Tibial artery (tissue), 4 donors: Measurements from ENCODE around the gene SETX.

Experiments used
- DNase-seq, 2 donors: peaks; one replicate each; pipeline ENCODE4 v3.0.0-alpha.2; 2019
- H3K27ac ChIP-seq, 2 donors: fragments of 200-600 bp; sonication (generic) in 1 of 2; 1 replicate in 1 of 2; 2 replicates in 1 of 2; pipeline ENCODE4 v1.5.1; 2018 to 2019; ENCODE audit warnings: mild to moderate bottlenecking in 1 of 2
- H3K27me3 ChIP-seq, 2 donors: fragments of 200-600 bp; sonication (generic) in 1 of 2; one replicate each; pipeline versions ENCODE4 v1.5.1 to v1.6.0; 2016 to 2019
- H3K36me3 ChIP-seq, 3 donors: fragments of 200-600 bp; sonication (generic) in 2 of 3; one replicate each; pipeline ENCODE4 v1.5.1; 2016 to 2019; ENCODE audit warnings: mild to moderate bottlenecking in 2 of 3
- H3K4me1 ChIP-seq, 4 donors: fragments of 200-600 bp; sonication (generic) in 2 of 4; 1 replicate in 3 of 4; 2 replicates in 1 of 4; pipeline ENCODE4 v1.5.1; 2016 to 2019
- H3K4me3 ChIP-seq, 2 donors: fragments of 200-600 bp; sonication (generic) in 1 of 2; 1 replicate in 1 of 2; 2 replicates in 1 of 2; pipeline ENCODE4 v1.5.1; 2018 to 2019; ENCODE audit warnings: mild to moderate bottlenecking in 2 of 2
- H3K9me3 ChIP-seq, 3 donors: fragments of 200-600 bp; sonication (generic) in 1 of 3; one replicate each; pipeline ENCODE4 v1.5.1; 2016 to 2019
- intact Hi-C: fragments of 100-400 bp; cut with DNase I; formaldehyde crosslinking; loops from one replicate; pipeline ENCODE4 v1.15.0; 2023; ENCODE audit warnings: low total_unique reads
- TF ChIP-seq, protein P1 (sequence below), 2 experiments: fragments of 200-600 bp in 1 of 2; fragments of 450-650 bp in 1 of 2; IDR thresholded peaks; one replicate each; pipeline ENCODE4 v1.5.1; 2017 to 2019; ENCODE audit warnings: antibody characterized with exemption in 2 of 2, mild to moderate bottlenecking in 1 of 2, moderate library complexity in 1 of 2

The SETX gene

DNA sequence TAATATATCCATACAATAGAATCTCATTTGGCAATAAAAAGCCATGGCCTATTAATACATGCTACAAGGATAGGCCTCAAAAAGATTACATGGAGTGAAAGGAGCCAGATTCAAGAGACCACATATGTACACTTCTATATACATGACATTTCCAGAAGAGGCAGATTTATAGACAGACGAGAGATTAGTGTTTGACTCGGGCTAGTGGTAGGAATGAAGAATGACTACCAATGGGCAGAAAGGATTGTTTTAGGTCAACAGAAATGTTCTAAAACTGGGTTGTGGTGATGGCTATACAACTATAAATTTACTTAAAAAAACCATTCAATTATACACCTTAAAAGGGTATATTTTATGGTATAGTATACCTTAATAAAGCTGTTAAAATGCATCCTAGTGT, 41.9 kb downstream of the SETX start:
- DNase-seq = no peak
- intact Hi-C loops = no loop called here
- H3K36me3 ChIP-seq = peaks cover 34 to 63% (median 37%) of the 10 kb centered on the region in 3 donors
- H3K4me1 ChIP-seq = no peaks in the 10 kb centered on the region
- H3K27me3 ChIP-seq = no peaks in the 10 kb centered on the region
- no peaks in the 10 kb centered on the region for H3K9me3 ChIP-seq
- TF ChIP-seq, protein P1, sequence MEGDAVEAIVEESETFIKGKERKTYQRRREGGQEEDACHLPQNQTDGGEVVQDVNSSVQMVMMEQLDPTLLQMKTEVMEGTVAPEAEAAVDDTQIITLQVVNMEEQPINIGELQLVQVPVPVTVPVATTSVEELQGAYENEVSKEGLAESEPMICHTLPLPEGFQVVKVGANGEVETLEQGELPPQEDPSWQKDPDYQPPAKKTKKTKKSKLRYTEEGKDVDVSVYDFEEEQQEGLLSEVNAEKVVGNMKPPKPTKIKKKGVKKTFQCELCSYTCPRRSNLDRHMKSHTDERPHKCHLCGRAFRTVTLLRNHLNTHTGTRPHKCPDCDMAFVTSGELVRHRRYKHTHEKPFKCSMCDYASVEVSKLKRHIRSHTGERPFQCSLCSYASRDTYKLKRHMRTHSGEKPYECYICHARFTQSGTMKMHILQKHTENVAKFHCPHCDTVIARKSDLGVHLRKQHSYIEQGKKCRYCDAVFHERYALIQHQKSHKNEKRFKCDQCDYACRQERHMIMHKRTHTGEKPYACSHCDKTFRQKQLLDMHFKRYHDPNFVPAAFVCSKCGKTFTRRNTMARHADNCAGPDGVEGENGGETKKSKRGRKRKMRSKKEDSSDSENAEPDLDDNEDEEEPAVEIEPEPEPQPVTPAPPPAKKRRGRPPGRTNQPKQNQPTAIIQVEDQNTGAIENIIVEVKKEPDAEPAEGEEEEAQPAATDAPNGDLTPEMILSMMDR (IDR thresholded peaks at IDR 0.05) = no peak
- no peak overlapping the region for H3K27ac ChIP-seq
- H3K4me3 ChIP-seq = no peak overlapping the region

DNA sequence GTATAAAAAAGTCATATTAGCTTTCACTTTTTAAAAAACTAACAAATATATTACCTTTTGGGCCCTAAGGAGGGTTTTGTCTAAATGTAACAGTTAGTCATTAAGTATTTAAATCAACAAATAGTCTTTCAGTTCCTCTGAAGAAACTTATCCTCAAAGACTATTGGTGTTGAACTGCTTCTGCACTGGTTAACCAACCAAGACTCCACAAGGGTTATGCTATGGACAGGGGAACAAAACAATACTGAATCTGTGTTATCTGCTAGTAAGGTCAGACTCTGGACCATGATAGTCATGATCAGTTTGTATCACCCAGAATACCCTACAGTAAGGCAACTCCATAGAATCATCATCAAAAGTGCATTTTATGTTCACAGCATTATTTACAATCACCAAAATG, 42.4 kb downstream of the SETX start:
- peaks cover 39 to 65% (median 41%) of the 10 kb centered on the region in 3 donors for H3K36me3 ChIP-seq
- no peak for DNase-seq
- intact Hi-C loops = no loop called here
- no peak overlapping the region for H3K27ac ChIP-seq
- TF ChIP-seq, protein P1 (IDR thresholded peaks at IDR 0.05) = no peak
- H3K9me3 ChIP-seq = no peaks in the 10 kb centered on the region
- no peaks in the 10 kb centered on the region for H3K27me3 ChIP-seq
- no peak overlapping the region for H3K4me3 ChIP-seq
- no peaks in the 10 kb centered on the region for H3K4me1 ChIP-seq

DNA sequence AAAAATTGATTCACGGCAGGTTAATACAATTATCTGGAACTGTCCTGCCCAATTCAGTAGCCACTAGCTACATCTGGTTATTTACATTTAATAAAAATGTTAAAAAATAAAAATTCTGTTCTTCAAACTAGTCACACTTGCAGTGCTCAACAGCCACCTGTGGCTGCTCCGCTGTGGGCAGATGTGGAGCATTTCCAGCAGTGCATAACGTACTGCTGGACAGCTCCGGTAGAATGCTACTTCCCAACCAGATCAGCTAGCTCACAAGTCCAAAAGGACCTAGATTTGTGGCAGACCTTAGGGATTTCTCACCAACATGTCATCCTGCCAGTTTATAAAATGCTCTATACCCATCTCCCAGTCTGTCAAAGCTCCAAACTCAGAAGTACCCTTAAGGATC, 42.8 kb downstream of the SETX start:
- DNase-seq = no peak
- H3K27me3 ChIP-seq = no peaks in the 10 kb centered on the region
- H3K27ac ChIP-seq = no peak overlapping the region
- H3K9me3 ChIP-seq = no peaks in the 10 kb centered on the region
- intact Hi-C loops = no loop called here
- H3K36me3 ChIP-seq = peaks cover 40 to 65% (median 44%) of the 10 kb centered on the region in 3 donors
- no peak overlapping the region for H3K4me3 ChIP-seq
- H3K4me1 ChIP-seq = no peaks in the 10 kb centered on the region
- TF ChIP-seq, protein P1 (IDR thresholded peaks at IDR 0.05) = no peak

DNA sequence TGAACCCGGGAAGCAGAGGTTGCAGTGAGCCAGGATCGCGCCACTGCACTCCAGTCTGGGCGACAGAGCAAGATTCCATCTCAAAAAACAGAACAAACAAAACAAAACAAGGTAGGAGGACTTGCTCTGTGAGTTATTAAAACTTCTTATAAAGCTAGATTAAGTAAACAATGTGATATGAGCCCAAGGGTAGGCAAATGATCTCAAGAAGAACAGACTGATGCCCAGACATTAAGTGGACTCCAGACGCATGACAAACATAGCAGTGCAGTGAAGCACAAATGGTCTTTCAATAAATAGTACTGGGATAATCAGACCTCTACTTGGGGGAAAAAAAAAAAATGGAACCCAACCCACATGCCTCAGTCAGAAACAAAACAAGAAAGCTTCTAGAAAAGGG, 45.7 kb downstream of the SETX start:
- DNase-seq = no peak
- H3K4me1 ChIP-seq = no peaks in the 10 kb centered on the region
- intact Hi-C loops = no loop called here
- H3K36me3 ChIP-seq = peaks cover 44 to 83% (median 52%) of the 10 kb centered on the region in 3 donors
- no peak overlapping the region for H3K4me3 ChIP-seq
- TF ChIP-seq, protein P1 (IDR thresholded peaks at IDR 0.05) = no peak
- H3K27me3 ChIP-seq = no peaks in the 10 kb centered on the region
- H3K27ac ChIP-seq = no peak overlapping the region
- H3K9me3 ChIP-seq = no peaks in the 10 kb centered on the region

DNA sequence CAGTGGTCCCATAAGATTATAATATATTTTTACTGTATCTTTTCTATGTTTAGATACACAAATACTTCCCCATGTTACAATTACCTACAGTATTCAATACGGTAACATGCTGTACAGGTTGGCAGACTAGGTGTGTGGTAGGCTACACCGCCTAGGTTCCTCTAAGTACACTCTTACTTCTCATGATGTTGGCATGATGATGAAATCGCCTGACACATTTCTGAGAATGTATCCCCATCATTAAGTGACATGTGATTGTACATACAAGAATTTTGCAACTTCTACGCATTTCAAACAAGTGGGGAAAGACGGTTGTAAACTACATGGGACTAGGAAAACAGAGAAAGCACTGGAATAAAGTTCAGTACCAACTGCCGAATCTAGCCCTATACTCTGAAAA, 53.3 kb downstream of the SETX start:
- Histone ChIP-seq H3K36me3 (peaks cover 47 to 78% (median 51%) of the 10 kb centered on the region in 3 donors), H3K4me1 (no peaks in the 10 kb centered on the region), H3K27me3 (no peaks in the 10 kb centered on the region), H3K4me3 (no peak overlapping the region), H3K27ac (no peak overlapping the region), H3K9me3 (no peaks in the 10 kb centered on the region)
- TF ChIP-seq, protein P1 (IDR thresholded peaks at IDR 0.05) = no peak
- DNase-seq = no peak
- intact Hi-C loops = no loop called here

DNA sequence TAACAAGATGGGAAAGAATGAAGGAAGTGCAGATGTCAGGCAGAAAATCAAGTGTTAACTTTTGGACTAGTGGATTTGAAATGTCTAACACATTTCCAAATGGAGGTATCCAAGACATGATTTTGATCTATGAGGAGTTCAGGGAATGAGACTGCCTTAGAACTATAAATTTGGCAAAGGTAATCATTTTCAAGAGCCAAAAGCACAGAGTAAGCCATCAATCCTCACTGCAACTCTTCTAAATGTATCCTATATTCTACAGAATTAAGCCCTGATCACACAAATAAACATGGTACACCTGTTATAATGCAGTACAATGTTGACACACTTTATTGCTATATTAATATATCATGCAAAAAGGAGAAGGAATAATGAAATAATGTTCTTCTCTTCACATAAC, 55.6 kb downstream of the SETX start:
- intact Hi-C loops = no loop called here
- Histone ChIP-seq H3K9me3 (no peaks in the 10 kb centered on the region), H3K27me3 (no peaks in the 10 kb centered on the region), H3K4me1 (no peaks in the 10 kb centered on the region), H3K27ac (no peak overlapping the region), H3K36me3 (peaks cover 66 to 82% (median 66%) of the 10 kb centered on the region in 3 donors), H3K4me3 (no peak overlapping the region)
- TF ChIP-seq, protein P1 (IDR thresholded peaks at IDR 0.05) = no peak
- DNase-seq = no peak
